Upper lobe of left lung (tissue), 4 donors: ENCODE data around the gene SOX21.

ENCODE experiments used
- CTCF ChIP-seq, 6 experiments: fragments of 450-650 bp in 4 of 6; fragments of 200-600 bp in 2 of 6; sonication (generic) in 2 of 6; IDR thresholded peaks; one replicate each; pipeline ENCODE4 v1.5.1; 2016 to 2019; ENCODE audit warnings: antibody characterized with exemption in 6 of 6
- EP300 ChIP-seq, 4 donors: sonication (generic); formaldehyde crosslinking; IDR thresholded peaks; one replicate each; pipeline ENCODE4 v1.5.1; 2017; ENCODE audit warnings: antibody characterized with exemption in 4 of 4, control low read depth in 2 of 4
- POLR2A ChIP-seq, 4 donors: fragments of 450-650 bp; IDR thresholded peaks; one replicate each; pipeline ENCODE4 v1.5.1; 2016 to 2017; ENCODE audit warnings: antibody characterized with exemption in 4 of 4, mild to moderate bottlenecking in 2 of 4
- POLR2AphosphoS5 ChIP-seq, 2 donors: sonication (generic); formaldehyde crosslinking; IDR thresholded peaks; one replicate each; pipeline ENCODE4 v1.5.1; 2017; ENCODE audit warnings: antibody characterized with exemption in 2 of 2

GRCh38 chr13:94706101-94706842, 6.1 kb downstream of the SOX21 start:
- no peak for TF ChIP-seq CTCF (IDR thresholded peaks at IDR 0.05)
- TF ChIP-seq EP300 (IDR thresholded peaks at IDR 0.05): no peak
- TF ChIP-seq POLR2A (IDR thresholded peaks at IDR 0.05): no peak
- no peak for TF ChIP-seq POLR2AphosphoS5 (IDR thresholded peaks at IDR 0.05)
